ENCODE measurements around the gene RNF5.

GRCh38 chr6:32212076-32212760, 34.0 kb downstream of the RNF5 start:
- TF ChIP-seq SP1 (IDR thresholded peaks at IDR 0.05): no peak
- TF ChIP-seq ELF4 (IDR thresholded peaks at IDR 0.05): no peak
- TF ChIP-seq SUZ12 (IDR thresholded peaks at IDR 0.05): no peak
- no peak for TF ChIP-seq CTBP1 (IDR thresholded peaks at IDR 0.05; ENCODE audit: borderline replicate concordance)
- no peak for TF ChIP-seq FOXM1 (IDR thresholded peaks at IDR 0.05; ENCODE audit: borderline replicate concordance)
- no peak for TF ChIP-seq NFRKB (IDR thresholded peaks at IDR 0.05)

Measured in HEK293T (cell line).